Measurements from ENCODE around the gene AKIRIN2.

AKIRIN2 gene

GRCh38 chr6:87701676-87702588, at the start of gene AKIRIN2:
AKIRIN2 (minus strand) TSS chr6:87702233; CDS start chr6:87701684, 549 bp downstream.
- DNase-seq (ENCODE audit: low read depth in 2 of 2) = peak; percentile 92 to 94

GRCh38 chr6:87747646-87748045, 45.6 kb upstream of the AKIRIN2 start:
- no peak for DNase-seq (ENCODE audit: low read depth in 2 of 2)

GRCh38 chr6:87745966-87746721, 44.1 kb upstream of the AKIRIN2 start:
- DNase-seq (ENCODE audit: low read depth in 2 of 2) = no peak

GRCh38 chr6:87743454-87743853, 41.4 kb upstream of the AKIRIN2 start:
- no peak for DNase-seq (ENCODE audit: low read depth in 2 of 2)

GRCh38 chr6:87742106-87742505, 40.1 kb upstream of the AKIRIN2 start:
- DNase-seq (ENCODE audit: low read depth in 2 of 2) = peak; percentile 49 to 55

- DNase-seq (ENCODE audit: low read depth in 2 of 2) = no peak
These were observed 39.1 kb upstream of the AKIRIN2 start for GRCh38 chr6:87741001-87741650.

GRCh38 chr6:87738744-87739143, 36.7 kb upstream of the AKIRIN2 start:
- no peak for DNase-seq (ENCODE audit: low read depth in 2 of 2)

- DNase-seq (ENCODE audit: low read depth in 2 of 2) = no peak
These were observed 36.0 kb upstream of the AKIRIN2 start for GRCh38 chr6:87738000-87738399.

- DNase-seq (ENCODE audit: low read depth in 2 of 2) = no peak
These were observed 34.9 kb upstream of the AKIRIN2 start for GRCh38 chr6:87736809-87737540.

GRCh38 chr6:87731818-87732661, 30.0 kb upstream of the AKIRIN2 start:
- DNase-seq (ENCODE audit: low read depth in 2 of 2) = no peak

GRCh38 chr6:87731080-87731479, 29.0 kb upstream of the AKIRIN2 start:
- no peak for DNase-seq (ENCODE audit: low read depth in 2 of 2)

- no peak for DNase-seq (ENCODE audit: low read depth in 2 of 2)
These were observed 28.1 kb upstream of the AKIRIN2 start for GRCh38 chr6:87729965-87730719.

GRCh38 chr6:87728706-87729105, 26.7 kb upstream of the AKIRIN2 start:
- no peak for DNase-seq (ENCODE audit: low read depth in 2 of 2)

- DNase-seq (ENCODE audit: low read depth in 2 of 2) = no peak
These were observed 23.2 kb upstream of the AKIRIN2 start for GRCh38 chr6:87724983-87725811.

GRCh38 chr6:87723170-87724078, 21.4 kb upstream of the AKIRIN2 start:
- DNase-seq (ENCODE audit: low read depth in 2 of 2) = no peak

GRCh38 chr6:87722540-87723169, 20.6 kb upstream of the AKIRIN2 start:
- DNase-seq (ENCODE audit: low read depth in 2 of 2) = no peak

- no peak for DNase-seq (ENCODE audit: low read depth in 2 of 2)
These were observed 19.3 kb upstream of the AKIRIN2 start for GRCh38 chr6:87721311-87721710.
